ENCODE measurements around the gene NAP1L3.

Gene NAP1L3, protein sequence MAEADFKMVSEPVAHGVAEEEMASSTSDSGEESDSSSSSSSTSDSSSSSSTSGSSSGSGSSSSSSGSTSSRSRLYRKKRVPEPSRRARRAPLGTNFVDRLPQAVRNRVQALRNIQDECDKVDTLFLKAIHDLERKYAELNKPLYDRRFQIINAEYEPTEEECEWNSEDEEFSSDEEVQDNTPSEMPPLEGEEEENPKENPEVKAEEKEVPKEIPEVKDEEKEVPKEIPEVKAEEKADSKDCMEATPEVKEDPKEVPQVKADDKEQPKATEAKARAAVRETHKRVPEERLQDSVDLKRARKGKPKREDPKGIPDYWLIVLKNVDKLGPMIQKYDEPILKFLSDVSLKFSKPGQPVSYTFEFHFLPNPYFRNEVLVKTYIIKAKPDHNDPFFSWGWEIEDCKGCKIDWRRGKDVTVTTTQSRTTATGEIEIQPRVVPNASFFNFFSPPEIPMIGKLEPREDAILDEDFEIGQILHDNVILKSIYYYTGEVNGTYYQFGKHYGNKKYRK

GRCh38 chrX:93673056-93673868 is at the start of gene NAP1L3:
NAP1L3 (minus strand) TSS chrX:93673578; CDS start chrX:93673304, 274 bp downstream.
- peak; percentile 65 for DNase-seq

DNA sequence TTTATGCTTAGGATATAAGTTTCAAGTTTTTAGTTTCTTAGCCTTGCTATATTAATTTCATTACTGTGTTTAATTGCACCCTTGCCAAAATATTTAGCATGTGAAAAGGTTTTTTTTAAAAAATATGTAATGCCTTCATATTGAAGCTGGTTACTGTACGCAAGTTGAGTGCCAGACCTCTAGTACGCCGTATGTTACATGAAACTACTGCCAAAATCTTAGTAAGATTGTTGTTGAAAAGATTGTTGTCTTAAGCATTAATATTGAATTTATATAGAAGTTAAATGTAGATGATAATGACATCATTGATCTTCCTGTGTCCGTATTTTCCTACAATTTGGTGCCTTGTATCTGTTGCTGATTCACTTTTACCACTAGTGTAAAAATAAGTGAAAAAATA is 37.7 kb upstream of the NAP1L3 start:
- DNase-seq: no peak

DNA sequence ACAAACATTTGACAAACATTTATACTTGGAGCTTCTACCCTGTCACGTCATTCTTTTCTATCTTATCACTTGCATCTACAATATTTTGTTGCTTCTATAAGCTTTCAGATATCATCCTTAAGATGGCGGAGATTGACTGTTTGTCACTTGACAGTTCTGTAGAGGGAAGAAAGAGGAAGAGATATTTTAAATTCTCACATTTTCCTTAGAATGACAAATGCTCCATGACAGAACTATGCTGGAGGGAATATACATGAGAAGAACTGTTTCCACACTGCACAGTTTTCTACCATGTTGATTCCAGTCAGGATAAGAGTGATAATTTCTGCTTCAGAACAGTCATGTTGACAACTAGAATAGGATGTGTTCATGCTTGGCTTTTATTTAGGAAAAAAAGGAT is 30.3 kb upstream of the NAP1L3 start:
- DNase-seq: no peak

GRCh38 chrX:93695981-93696380 is 22.6 kb upstream of the NAP1L3 start:
- DNase-seq: no peak

DNA sequence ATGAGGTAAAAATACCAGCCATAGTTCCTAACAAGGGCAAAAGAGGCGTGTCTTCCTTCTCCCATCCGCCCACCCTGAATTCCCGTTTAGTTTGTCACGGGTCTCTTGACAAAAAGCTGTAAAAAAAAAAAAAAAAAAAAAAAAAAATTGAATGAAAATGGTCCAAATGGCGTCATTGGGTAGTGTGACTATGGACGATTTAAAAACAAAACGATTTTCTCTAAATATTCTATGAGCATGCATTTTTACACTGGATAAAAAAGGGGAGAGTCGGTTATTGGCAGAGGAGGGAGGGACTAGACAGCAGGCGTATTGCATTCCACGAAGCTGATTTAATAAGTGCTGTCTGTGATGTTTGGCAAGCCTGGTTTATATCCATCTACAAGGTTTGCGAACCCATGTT is 492 bp upstream of the NAP1L3 start, which contains the start of gene FAM133A:
Gene FAM133A, plus strand, starts transcription at position 338 of the 403 bp plus-strand sequence. CDS start 35,214 bp downstream, outside the sequence.
- DNase-seq: no peak

- no peak for DNase-seq
Measured at GRCh38 chrX:93660575-93660974, 12.8 kb downstream of the NAP1L3 start.

DNA sequence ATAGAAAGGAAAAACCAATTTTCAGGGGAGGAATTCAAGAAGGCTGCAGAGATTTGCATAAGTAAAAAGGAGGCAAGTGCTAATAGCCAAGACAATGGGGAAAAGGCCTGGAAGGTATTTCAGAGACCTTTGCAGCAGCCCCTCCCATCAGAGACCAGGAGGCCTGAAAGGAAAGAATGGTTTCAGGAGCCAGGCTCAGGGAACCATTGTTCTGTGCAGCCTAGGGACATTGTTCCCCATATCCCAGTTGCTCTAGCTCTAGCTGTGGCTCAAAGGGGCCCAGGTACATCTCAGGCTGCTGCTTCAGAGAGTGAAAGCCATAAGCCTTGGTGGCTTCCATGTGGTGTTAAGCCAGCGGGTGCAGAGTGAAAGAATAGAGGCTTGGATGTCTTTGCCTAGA is 24.0 kb downstream of the NAP1L3 start:
- no peak for DNase-seq

DNA sequence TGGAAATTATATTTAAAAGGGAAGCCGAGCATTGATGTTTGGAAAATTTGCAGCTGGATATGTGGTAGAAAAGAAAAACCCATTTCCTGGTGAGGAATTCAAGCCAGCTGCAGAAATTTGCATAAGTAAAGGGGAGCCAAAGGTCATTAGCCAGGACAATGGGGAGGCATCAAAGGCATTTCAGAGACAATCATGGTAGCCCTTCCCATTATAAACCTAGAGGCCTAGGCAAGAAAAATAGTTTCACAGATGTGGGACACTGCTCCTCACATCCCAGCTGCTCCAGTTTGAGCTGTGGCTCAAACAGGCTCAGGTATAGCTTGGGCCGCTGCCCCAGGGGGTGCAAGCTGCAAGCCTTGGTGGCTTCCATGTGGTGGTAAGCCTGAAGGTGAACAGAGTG is 35.8 kb downstream of the NAP1L3 start:
- no peak for DNase-seq
